ENCODE results near the gene SENP2.
"Not testable (repeated sequence)": the region's sequence is repeated elsewhere in the genome, so short reads cannot be mapped to it uniquely, and the experiment has no call there.

SENP2 gene

GRCh38 chr3:185585859-185586685 is at the start of gene SENP2:
Gene SENP2, plus strand, starts transcription at chr3:185586295. Its CDS starts 119 bp downstream, at chr3:185586414.
- peak; percentile 99 for DNase-seq (ENCODE audit: low read depth)

- no peak for DNase-seq (ENCODE audit: low read depth)
Observed at GRCh38 chr3:185537369-185537970, 48.6 kb upstream of the SENP2 start.

GRCh38 chr3:185539934-185540333 is 46.2 kb upstream of the SENP2 start:
- DNase-seq (ENCODE audit: low read depth) = no peak

GRCh38 chr3:185540695-185541094 is 45.4 kb upstream of the SENP2 start:
- DNase-seq (ENCODE audit: low read depth) = no peak

GRCh38 chr3:185549122-185549521 is 37.0 kb upstream of the SENP2 start:
- no peak for DNase-seq (ENCODE audit: low read depth)

DNA sequence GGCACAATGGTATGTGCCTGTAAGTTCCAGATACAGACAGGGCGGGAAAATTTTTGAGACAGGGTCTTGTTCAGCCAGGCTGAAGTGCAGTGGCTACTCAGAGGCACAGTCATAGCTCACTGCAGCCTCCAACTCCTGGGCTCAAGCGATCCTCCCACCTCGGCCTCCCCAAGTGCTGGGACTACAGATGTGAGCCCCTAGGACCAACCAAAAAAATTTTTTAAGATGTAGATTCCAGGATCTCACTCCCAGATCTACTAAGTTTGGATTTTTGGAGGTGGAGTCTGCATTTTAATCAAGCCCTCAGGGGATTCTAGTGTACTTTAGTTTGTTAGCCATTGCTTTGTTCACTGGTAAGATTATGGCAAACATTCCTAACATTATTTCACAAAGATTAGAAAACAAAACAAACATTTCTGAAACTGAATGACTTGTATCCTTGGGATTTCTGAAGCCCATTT is 36.4 kb upstream of the SENP2 start:
- DNase-seq (ENCODE audit: low read depth) = no peak

DNA sequence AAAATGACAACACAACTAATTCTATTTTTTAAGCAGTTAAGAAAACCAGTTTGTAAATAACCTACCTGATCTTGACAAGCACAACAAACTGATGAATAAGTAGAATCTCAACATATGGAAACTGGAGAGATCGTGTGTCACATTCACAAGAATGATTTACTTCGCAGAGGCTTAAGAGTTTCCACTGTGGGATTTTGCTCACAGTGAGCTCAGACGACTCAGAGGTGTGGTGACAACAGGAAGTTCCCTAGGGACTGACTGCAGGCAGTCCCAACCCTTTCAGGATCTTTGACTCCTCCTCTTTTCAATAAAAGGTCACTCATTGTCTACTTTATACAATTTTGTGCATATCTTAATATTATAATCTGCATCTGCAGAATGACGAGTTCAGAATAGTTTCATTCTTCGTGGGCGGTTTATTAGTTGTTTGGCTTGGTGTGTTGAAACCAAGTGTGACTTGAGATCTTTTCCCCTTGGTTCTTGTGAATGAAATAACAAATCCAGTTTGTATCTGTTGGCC is 33.7 kb upstream of the SENP2 start, which contains the start of gene LIPH:
Gene LIPH, minus strand, starts transcription at position 231 of the 520 bp plus-strand sequence. Its CDS starts 117 bp downstream, at position 114.
- peak; percentile 22 for DNase-seq (ENCODE audit: low read depth)

DNA sequence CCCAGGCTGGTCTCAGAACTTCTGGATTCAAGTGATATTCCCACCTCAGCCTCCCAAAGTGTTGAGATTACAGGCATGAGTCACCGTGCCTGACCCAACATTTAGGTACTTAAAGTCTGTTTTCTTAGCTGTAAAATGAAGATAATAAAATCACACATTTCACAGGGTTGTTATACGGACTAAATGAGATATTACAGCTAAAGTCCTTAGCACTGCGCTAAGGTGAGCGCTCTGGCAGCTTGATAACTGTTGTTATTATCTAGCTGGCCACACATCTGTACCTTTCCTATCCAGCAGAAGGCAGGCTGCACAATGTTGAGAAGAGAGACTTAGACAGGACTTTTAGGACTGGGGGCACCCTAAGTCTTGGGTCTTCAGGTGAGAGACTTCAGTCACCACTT is 31.0 kb upstream of the SENP2 start:
- no peak for DNase-seq (ENCODE audit: low read depth)

DNA sequence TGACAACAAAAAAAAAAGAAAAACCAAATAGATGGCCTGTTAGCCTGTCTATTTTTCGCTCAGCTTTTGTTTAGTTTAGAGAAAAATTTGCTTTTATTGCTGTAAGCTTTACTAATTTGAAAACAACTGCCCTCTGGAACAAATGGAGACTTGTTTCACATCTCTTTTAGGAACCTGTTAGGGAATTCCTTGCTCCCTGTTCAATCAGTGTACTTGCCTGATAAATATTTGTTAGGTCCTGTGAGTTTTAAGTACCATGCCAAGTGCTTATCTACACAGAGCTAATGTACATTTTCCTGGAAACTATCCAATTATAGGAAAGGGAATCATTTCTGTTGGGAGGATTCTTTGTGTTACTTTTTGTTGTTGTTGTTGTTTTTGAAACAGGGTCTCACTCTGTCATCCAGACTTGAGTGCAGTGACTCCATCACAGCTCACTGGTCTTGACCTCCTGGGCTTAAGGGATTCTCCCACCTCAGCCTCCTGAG is 30.2 kb upstream of the SENP2 start:
- DNase-seq (ENCODE audit: low read depth) = no peak

- DNase-seq (ENCODE audit: low read depth) = not testable (repeated sequence)
Observed at GRCh38 chr3:185556640-185557039, 29.5 kb upstream of the SENP2 start.

- DNase-seq (ENCODE audit: low read depth) = no peak
Observed at GRCh38 chr3:185558395-185558794, 27.7 kb upstream of the SENP2 start.

DNA sequence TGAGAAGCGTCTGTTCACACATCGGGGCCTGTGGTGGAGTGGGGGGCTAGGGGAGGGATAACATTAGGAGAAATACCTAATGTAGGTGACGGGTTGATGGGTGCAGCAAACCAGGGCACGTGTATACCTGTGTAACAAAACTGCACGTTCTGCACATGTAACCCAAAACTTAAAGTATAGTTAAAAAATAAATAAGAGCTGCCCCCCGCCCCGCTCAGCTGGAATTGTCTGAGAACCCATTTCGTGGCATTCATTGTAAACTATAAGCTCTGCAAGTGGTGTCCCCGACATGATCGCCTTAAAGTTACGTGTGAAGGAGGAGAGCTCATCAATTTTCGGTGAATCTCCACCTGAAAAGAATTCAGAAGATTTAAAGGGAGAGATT is 26.4 kb upstream of the SENP2 start:
- no peak for DNase-seq (ENCODE audit: low read depth)

DNA sequence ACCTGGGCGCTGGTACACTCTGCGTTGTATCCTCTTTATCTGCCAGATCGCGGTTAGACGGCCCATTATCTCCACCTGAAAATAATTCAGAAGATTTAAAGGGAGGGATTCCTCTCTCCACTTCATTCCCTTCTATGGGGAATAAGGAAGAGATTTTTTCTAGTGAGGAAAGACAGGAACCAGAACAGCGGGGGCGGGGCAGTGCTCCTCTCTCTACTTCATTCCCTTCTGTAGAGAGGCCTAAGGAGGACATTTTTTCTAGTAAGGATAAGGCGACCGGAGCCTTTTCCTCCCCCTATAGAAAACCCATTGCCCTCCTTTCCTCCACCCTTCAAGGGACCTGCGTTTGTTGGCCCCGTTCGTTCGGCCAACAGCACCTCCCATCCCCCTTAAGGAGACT is 25.4 kb upstream of the SENP2 start:
- DNase-seq (ENCODE audit: low read depth) = no peak

GRCh38 chr3:185561374-185561943 is 24.6 kb upstream of the SENP2 start:
- no peak for DNase-seq (ENCODE audit: low read depth)

GRCh38 chr3:185561958-185562357 is 24.1 kb upstream of the SENP2 start:
- no peak for DNase-seq (ENCODE audit: low read depth)

DNA sequence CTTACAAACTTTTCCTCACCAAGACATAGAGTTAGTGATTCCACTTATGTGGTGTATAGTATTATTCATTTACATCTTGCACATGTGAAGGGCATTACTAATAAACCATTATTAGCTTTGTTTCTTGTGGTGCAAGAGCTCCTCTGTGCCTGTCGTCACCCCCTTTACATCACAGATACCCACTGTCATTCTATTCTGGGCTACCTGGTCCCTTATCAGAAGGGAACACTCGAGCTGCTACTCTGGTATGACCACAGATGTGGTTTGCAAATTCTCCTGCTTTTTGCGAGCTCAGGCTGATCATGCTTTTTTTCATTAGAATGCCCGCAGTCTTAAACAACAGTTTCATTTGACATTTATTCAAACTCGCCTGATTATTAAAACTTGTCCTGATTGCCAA is 13.9 kb upstream of the SENP2 start:
- no peak for DNase-seq (ENCODE audit: low read depth)

DNA sequence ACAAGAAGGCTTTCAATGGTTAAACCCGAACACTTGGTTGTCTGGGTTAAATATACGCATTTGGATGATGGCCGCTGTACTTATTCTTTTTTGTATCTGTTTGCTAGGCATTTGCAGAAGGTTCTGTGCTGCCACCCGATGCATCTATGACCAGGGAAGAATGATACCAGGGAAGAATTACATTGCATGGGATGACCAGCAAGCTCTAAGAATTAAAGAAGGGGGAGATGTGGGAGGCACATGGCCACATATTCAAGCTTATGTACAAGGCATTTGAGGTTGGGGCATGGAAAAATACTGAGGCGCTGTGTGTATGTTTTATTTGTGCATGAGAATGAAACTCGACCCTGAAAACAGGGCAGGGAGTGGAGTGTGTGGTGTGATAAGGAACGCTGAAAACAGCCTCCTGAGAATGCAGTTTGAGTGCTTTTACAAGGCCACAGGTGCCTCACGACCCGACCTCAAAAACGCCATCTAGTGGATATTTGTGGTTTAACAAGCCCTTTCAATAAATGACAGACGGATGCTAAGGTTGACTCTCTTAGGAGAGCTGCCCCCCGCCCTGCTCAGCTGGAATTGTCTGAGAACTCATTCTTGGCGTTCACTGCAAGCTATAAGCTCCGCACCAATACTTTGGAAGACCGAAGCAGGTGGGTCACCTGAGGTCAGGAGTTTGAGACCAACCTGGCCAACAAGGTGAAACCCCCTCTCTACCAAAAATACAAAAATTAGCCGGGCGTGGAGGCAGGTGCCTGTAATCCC is 10.8 kb upstream of the SENP2 start:
- DNase-seq (ENCODE audit: low read depth) = not testable (repeated sequence)

DNA sequence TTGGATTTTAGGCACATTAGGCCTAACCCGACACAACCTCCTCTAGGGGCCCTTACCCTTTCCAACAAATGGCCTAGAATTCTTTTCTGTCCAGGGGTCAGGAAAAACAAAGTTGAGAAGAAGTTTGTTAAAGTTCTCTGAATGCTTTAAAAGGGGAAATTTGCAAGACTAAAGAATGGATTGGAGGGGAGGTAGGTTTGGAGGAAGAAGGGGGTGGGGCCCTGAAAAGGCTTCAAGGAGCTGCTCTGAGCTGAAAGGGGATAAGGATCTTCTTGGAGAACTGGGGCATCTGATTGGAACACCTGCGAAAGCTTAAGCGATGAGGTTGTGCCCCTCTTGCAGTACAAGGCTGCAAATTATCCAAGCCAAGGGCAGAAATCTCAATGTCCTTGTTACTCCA is 3.9 kb upstream of the SENP2 start:
- DNase-seq (ENCODE audit: low read depth) = no peak

DNA sequence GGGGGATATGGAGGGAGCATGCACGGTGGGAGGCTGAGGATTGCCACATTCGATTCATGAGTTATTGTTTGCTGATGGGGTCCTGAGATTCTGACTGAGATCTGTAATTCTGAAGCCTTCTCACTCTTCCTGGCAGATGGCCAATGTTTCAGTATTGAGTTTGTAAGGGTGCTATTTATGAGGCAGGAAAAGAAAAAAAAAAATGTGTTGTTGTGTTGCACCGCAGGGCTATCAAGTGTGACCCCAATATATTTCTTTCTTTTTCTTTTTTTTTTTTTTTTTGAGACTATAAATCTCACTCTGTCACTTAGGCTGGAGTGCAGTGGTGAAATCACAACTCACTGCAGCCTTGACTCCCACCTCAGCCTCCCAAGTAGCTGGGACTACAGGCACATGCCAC is 3.2 kb upstream of the SENP2 start:
- DNase-seq (ENCODE audit: low read depth) = no peak

DNA sequence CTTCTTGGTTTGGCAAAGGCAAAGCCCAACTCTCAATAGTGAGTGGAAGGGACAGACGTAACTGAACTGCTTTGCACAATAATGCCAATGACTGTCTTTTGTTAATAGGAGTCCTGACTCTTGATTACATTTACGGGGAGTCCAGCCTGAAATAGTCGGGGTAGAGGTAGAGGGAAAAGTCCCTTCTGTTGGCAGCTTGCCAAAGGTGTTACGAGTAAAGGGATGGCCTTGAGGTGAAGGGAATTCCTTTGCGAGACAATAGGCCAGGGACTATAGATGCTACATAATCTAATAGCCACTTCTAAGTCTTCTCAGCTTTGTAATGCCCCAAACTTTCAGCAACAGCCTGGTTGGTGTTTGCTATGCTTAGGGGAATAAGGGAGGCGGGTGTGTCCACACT is 2.2 kb upstream of the SENP2 start:
- no peak for DNase-seq (ENCODE audit: low read depth)

DNA sequence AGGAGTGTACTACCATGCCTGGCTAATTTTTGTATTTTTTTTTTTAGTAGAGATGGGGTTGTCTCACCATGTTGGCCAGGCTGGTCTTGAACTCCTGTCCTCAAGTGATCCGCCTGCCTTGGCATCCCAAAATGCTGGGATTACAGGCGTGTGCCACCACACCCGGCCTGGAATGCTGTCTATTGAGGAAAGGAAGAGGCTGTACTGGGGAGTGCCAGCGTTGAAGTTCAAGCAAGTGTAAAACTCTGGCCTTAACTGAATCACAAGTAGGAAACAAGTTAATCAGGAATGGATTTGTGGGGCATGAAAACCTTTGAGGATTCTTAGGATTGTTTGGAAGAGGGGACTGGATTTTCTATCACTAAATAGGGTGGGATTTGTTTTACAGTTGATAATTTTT is 1.4 kb upstream of the SENP2 start:
- no peak for DNase-seq (ENCODE audit: low read depth)

GRCh38 chr3:185585518-185585858 is 607 bp upstream of the SENP2 start:
- no peak for DNase-seq (ENCODE audit: low read depth)
